ENCODE data around the gene SPON1. TPM values are rescaled to one million over a fixed set of nuclear protein-coding genes. Genes with fewer than 3 reads are reported as not detected.

The SPON1 gene
- total and polyA plus RNA-seq, 2 of the 8 experiments (the other 6 are each of a cell fraction or from before 2014, with no cell fraction given) = 1.5 to 5.4 TPM

DNA sequence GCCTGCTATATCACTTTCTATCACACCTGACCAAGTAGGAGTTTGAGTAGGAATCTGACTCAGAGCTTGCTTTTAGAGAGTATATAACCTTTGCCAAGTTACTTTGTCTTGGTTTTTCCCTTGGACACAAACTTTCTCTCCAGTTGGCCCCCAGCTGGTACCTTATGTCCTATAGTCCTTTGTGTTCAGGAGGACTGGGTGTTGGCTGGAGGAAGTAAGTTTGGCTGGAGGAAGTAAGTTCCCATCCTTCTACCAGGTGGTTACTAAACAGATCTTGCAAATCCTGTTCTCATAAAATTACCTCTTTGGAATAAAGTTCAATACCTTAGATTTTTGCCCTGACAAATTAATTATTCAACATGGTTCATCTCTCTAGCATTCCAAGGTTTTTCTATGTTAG, 37.2 kb downstream of the SPON1 start:
- no peaks in the 10 kb centered on the region for H3K4me1 ChIP-seq (replicated peaks in 1 of 4; ENCODE audit: control insufficient read depth in 3 of 4, insufficient read depth in 4 of 4, low read length in 3 of 4)
- H3K27me3 ChIP-seq (replicated peaks in 1 of 4; ENCODE audit: control insufficient read depth in 3 of 4, extremely low read depth in 1 of 4, insufficient read depth in 3 of 4, low read length in 3 of 4) = peaks cover 0 to 1% (median 0%) of the 10 kb centered on the region in 4 experiments; a peak in 1 of 7 replicates
- H3K9me3 ChIP-seq (ENCODE audit: insufficient read depth in 2 of 2, low read depth in 1 of 2, low read length in 1 of 2) = no peaks in the 10 kb centered on the region
- H2BK15ac ChIP-seq (ENCODE audit: low read length) = no peak overlapping the region
- no peaks in the 10 kb centered on the region for H3K36me3 ChIP-seq (ENCODE audit: control insufficient read depth in 2 of 4, insufficient read depth in 4 of 4, low read length in 3 of 4)
- ChIA-PET POLR2A (ENCODE audit: partially characterized antibody) (no interaction called here), CTCF (ENCODE audit: partially characterized antibody) (no interaction called here)
- no peak overlapping the region for H3K4me2 ChIP-seq (ENCODE audit: insufficient read depth in 1 of 2, low read depth in 2 of 2, low read length in 2 of 2)
- no peak overlapping the region for H2BK20ac ChIP-seq (ENCODE audit: low read length)
- FAIRE-seq (no peak), DNase-seq (ENCODE audit: low read depth in 1 of 2, low spot score in 2 of 2) (no peak)
- H3K23ac ChIP-seq (ENCODE audit: insufficient read length) = no peak overlapping the region
- no peak overlapping the region for H3K18ac ChIP-seq (ENCODE audit: extremely low read depth, low read length)
- no peak overlapping the region for H2BK12ac ChIP-seq (ENCODE audit: low read depth, low read length)
- no peak for TF ChIP-seq EZH2 (IDR thresholded peaks at IDR 0.05; ENCODE audit: low read depth, low read length, severe bottlenecking)
- no peak for TF ChIP-seq TBP (IDR thresholded peaks at IDR 0.05; ENCODE audit: low read depth, low read length)
- TF ChIP-seq KDM1A (IDR thresholded peaks at IDR 0.05; ENCODE audit: borderline replicate concordance, low read length) = no peak
- TF ChIP-seq PHF8 (conservative IDR thresholded peaks at IDR 0.05; ENCODE audit: low read depth, low read length) = no peak
- TF ChIP-seq SUZ12 (IDR thresholded peaks at IDR 0.05; ENCODE audit: low read length) = no peak
- no peak for TF ChIP-seq TEAD4 (IDR thresholded peaks at IDR 0.05; ENCODE audit: low read depth, low read length)
- TF ChIP-seq CBX8 (IDR thresholded peaks at IDR 0.05; ENCODE audit: borderline replicate concordance, low read depth, low read length) = no peak
- no peak for TF ChIP-seq TAF7 (optimal IDR thresholded peaks at IDR 0.05; ENCODE audit: borderline replicate concordance, low read depth, low read length)
- no peak for TF ChIP-seq RXRA (IDR thresholded peaks at IDR 0.05; ENCODE audit: insufficient read depth, low read depth, low read length)
- no peak for TF ChIP-seq BACH1 (IDR thresholded peaks at IDR 0.05; ENCODE audit: low read length)
- TF ChIP-seq ZNF274 (IDR thresholded peaks at IDR 0.05; ENCODE audit: borderline replicate concordance, extremely low read depth, low read length) = no peak
- TF ChIP-seq JUND (IDR thresholded peaks at IDR 0.05; ENCODE audit: low read length) = no peak
- H4K5ac ChIP-seq (ENCODE audit: insufficient read length, low read depth, low read length) = no peak overlapping the region
- no peaks in the 10 kb centered on the region for H3K79me1 ChIP-seq (ENCODE audit: low read depth, low read length)
- H3K14ac ChIP-seq (ENCODE audit: insufficient read length) = no peak overlapping the region
- H4K20me1 ChIP-seq (replicated peaks in 1 of 2; ENCODE audit: control insufficient read depth in 1 of 2, insufficient read depth in 2 of 2, low read length in 2 of 2) = no peaks in the 10 kb centered on the region
- H3K79me2 ChIP-seq (ENCODE audit: control insufficient read depth in 1 of 2, insufficient read depth in 2 of 2, low read length in 2 of 2) = no peaks in the 10 kb centered on the region
- no peak overlapping the region for H3K4me3 ChIP-seq (ENCODE audit: extremely low read depth in 1 of 4, insufficient read depth in 2 of 4, low read depth in 3 of 4, low read length in 4 of 4)
- no peaks in the 10 kb centered on the region for H3K23me2 ChIP-seq (ENCODE audit: low read depth, low read length)
- no peak overlapping the region for H2AK5ac ChIP-seq (ENCODE audit: low read depth, low read length)
- no peak overlapping the region for H3K9ac ChIP-seq (replicated peaks in 1 of 4; ENCODE audit: extremely low read depth in 1 of 4, low read depth in 3 of 4, low read length in 3 of 4)
- H2BK5ac ChIP-seq (ENCODE audit: low read depth, low read length) = no peak overlapping the region
- no peak overlapping the region for H3K56ac ChIP-seq (replicated peaks; ENCODE audit: insufficient read length, low read depth, low read length)
- H4K8ac ChIP-seq (ENCODE audit: extremely low read depth, insufficient read depth, low read length) = no peak overlapping the region
- H3K4ac ChIP-seq (replicated peaks; ENCODE audit: insufficient read length, low read depth, low read length) = no peak overlapping the region
- no peak overlapping the region for H2BK120ac ChIP-seq (replicated peaks; ENCODE audit: low read depth, low read length)
- H3K27ac ChIP-seq (ENCODE audit: low read depth, low read length) = no peak overlapping the region
- H2AFZ ChIP-seq (ENCODE audit: low read length) = no peak overlapping the region
- H4K91ac ChIP-seq (replicated peaks; ENCODE audit: insufficient read length, low read length) = no peak overlapping the region
